HG03064 (cell line): ENCODE results near the gene RNASE3.
"Not testable (repeated sequence)": the region's sequence is repeated elsewhere in the genome, so short reads cannot be mapped to it uniquely, and the experiment has no call there.

Experiments used
- ATAC-seq: cut with Tn5 transposase; IDR thresholded peaks from one replicate; pipeline ENCODE4 v1.9.1; 2021; ENCODE audit warnings: low read depth; ENCODE audit not compliant: unreplicated experiment

RNASE3 gene

GRCh38 chr14:20910822-20911221 is 19.6 kb downstream of the RNASE3 start:
- ATAC-seq, result not testable (repeated sequence)

GRCh38 chr14:20919038-20919756 is 28.0 kb downstream of the RNASE3 start:
- ATAC-seq, result not testable (repeated sequence)

- ATAC-seq, result not testable (repeated sequence)
Measured at GRCh38 chr14:20923766-20924297, 32.6 kb downstream of the RNASE3 start.

GRCh38 chr14:20934148-20934762 is 43.1 kb downstream of the RNASE3 start:
- ATAC-seq, result no peak

- no peak for ATAC-seq
Measured at GRCh38 chr14:20935303-20935984, 44.3 kb downstream of the RNASE3 start.
